HG02759 (cell line): ENCODE measurements around the gene RBMX2.
A peak's percentile ranks its signal among the peaks of the same experiment; 100 is the strongest.

Source experiments
- ATAC-seq: cut with Tn5 transposase; IDR thresholded peaks from one replicate; pipeline ENCODE4 v1.9.1; 2021; ENCODE audit warnings: mild to moderate bottlenecking, moderate library complexity; ENCODE audit not compliant: unreplicated experiment

RBMX2 gene

DNA sequence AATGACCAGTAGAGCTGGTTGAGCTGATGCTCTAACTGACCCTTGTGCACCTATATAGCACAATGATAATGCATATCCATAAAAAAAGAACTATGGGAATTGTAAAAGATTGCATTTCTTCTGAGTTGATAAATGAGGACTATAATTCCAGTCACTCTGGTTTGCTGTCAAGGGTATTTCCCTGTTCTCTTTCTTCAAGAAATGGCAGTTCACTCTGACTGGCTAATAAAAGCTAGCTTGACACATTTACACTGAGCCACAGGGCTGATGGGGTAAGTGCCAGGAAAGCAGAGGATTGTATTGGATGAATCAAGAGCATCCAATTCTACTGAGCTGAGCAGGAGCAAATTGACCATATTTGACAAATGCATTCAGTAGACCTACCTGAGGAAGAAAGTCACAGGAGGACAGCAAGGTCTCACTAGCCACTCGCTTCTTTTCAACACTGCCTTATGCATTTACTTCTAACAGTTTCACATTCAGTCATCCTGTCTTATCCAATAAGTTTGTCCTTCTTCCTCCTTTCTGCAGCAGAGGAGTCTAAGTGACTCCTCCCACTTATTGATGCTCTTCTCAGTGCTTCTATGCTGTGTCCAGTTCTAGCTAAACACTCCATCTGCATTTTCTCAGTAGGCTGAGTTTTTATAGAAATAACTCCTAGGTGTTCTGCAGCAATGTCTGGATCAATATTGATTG, 43.0 kb downstream of the RBMX2 start:
- ATAC-seq, result peak; percentile 44

GRCh38 chrX:130446974-130447373, 45.2 kb downstream of the RBMX2 start:
- ATAC-seq, result no peak
